Middle frontal gyrus (tissue), 1 donor: ENCODE data around the gene ZG16B.

Source experiments
- DNase-seq: peaks from one replicate; pipeline ENCODE4 v3.0.0-alpha.2; 2015; ENCODE audit warnings: low spot score; ENCODE audit errors: extremely low spot score

ZG16B gene

DNA sequence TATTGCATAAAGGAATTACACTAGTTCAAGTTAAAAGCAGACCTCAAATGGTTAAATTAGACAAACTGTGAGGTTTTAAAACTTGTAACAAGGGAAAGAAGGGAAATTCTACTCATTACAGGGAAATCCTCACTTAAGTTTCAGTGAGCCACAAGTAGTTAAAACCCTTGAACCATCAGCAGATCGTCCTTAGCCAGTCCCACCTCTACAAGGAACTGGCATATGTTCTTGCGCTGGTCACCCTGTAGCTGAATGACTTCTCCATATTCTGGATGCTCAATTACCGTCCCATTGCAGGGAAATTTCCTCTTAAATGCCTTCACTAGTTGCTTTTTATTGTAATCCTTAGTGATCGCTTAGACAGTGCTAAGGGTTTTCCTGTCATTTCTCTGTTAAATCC, 7.6 kb upstream of the ZG16B start:
- no peak for DNase-seq

DNA sequence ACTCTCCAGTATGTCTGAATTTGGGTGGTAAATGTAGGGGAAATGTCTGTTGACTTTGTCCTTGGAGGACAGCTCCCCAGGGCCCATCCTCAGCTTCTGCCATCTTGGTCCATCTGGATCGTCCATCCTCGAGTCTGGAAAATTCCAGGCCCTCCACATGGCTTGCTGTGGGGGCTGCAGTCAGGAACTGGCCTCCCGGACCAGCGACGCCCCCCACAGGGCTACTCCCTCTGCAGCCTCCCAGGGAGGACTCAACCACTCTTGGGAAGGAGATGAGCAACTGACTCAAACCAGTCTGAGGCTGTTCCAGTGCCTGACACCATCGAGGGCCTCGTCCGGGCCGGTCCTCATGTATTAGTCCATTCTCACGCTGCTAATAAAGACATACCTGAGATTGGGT, 5.5 kb upstream of the ZG16B start:
- DNase-seq = no peak

- no peak for DNase-seq
Observed at GRCh38 chr16:2825049-2825742, 4.9 kb upstream of the ZG16B start.

- DNase-seq = no peak
Observed at GRCh38 chr16:2825906-2826305, 4.2 kb upstream of the ZG16B start.

DNA sequence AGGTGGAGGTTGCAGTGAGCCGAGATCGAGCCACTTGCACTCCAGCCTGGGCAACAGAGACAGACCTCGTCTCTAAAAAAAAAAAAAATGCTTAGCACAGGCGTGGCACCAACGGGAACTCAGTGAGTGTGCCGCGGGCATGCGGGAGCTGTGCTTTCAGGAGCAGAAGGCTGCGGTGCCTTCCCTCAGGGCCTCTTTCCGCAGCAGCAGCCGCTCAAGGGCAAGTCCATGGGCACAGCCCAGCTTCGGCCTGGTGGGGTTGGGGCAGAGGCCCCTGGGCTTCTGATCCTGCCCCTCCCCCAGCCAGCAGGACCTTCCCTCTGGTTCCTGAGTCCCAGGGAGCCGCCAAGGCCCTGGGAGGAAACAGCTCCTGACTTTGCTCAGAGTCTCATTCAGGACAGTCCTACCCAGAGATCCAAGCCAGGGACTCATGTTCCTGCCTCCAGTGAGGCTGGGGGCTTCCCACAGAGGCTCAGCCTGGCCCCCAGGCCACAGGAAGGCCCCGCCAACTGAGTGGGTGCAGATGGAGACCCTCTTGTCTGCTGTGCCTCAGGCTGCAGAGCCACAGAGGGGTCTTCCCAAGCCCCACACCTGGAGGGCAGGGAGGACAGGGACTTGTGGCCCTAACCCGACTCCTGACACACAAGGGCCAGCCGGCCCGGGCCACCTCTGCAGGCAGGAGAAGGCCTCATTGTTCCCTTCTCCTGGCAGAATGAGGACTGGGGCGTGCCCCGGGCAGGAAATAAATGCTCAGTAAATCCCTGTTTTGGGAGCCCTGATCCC, 3.3 kb upstream of the ZG16B start:
- DNase-seq = no peak

GRCh38 chr16:2827374-2827791, 2.7 kb upstream of the ZG16B start:
- DNase-seq = no peak

GRCh38 chr16:2827831-2828520, 2.1 kb upstream of the ZG16B start:
- no peak for DNase-seq

DNA sequence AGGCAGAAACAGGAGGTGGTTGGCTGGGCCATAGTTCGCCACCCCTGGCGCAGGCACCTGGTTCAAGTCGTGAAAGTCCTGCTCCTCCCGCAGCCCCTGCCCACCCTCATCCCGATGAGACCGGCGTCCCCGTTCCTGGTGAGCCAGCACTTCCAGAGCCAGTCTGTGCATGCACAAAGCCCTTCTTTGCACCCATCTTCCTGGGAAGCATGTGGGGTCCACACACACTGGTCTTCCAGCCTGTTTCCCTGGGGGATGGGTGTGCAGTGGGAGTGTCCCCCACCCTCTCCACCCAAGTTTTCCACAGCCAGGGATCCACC, 1.6 kb upstream of the ZG16B start:
- no peak for DNase-seq

GRCh38 chr16:2828876-2829430, 1.1 kb upstream of the ZG16B start:
- no peak for DNase-seq

DNA sequence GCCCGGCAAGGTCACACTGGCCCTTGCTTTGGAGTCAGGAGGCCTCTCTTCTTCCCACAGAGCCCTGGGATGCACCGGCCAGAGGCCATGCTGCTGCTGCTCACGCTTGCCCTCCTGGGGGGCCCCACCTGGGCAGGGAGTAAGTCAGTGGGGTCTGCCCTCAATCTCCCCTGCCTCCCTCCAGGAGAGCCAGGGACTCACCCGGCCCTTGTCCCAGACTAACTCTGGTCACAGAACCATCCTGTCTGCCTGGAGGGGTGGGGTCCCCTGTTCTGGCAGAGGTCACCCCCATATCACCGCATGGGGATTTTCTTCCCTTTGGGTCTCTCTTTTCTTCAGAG, 222 bp downstream of the ZG16B start:
- DNase-seq = no peak

- DNase-seq = no peak
Observed at GRCh38 chr16:2831203-2831602, 1.1 kb downstream of the ZG16B start.

- no peak for DNase-seq
Observed at GRCh38 chr16:2833776-2834175, 3.7 kb downstream of the ZG16B start.

DNA sequence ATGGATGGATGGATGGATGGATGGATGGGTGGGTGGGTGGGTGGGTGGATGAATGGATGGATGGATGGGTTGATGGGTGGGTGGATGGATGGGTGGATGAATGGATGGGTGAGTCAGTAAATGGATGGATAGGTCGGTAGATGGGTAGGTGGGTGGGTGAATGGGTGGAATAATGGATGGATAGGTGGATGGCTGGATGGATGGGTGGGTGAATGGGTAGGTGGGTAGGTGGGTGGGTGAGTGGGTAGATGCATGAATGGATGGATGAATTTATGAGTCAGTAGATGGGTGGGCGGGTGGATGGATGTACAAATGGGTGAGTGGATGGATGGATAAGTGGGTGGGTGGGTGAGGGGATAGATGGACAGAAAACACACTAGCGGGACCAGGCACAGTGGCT, 4.9 kb downstream of the ZG16B start:
- no peak for DNase-seq

GRCh38 chr16:2835638-2836493, 5.8 kb downstream of the ZG16B start:
- peak; percentile 9 for DNase-seq

DNA sequence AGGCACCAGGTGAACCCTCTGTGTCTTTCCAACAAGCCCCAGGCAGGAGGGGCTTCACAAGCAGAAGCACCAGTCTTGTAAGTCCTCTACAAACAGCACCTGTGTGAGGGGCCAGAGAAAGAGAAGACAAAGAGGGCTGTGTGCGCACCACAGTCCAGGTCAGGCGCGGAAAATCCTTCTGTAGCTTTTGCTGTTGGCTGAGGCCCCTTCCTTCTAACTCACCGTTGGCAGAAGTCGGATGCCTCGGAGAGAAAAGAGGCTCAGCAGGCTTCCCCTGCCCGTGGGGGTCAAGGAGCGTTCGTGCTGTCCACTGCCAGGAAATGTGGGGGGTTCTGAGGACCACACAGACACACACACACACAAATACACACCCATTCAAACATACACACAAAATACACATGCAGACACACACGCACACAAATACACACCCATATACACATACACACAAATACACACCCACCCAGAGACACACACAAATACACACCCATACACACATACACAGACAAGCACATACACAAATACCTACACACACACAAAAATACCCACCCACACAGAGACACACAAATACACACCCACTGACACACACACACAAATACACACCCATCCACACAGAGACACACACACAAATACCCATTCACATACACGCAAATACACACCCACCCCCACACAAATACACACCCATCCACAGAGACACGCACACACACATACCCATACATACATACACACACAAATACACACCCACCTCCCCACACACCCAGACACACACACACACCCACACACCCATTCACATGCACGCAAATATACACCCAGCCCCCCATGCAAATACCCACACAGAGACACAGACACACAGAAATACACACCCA, 6.8 kb downstream of the ZG16B start:
- no peak for DNase-seq

- peak; percentile 14 for DNase-seq
Observed at GRCh38 chr16:2838928-2839327, 8.8 kb downstream of the ZG16B start.

- DNase-seq = no peak
Observed at GRCh38 chr16:2839650-2840450, 9.7 kb downstream of the ZG16B start.

DNA sequence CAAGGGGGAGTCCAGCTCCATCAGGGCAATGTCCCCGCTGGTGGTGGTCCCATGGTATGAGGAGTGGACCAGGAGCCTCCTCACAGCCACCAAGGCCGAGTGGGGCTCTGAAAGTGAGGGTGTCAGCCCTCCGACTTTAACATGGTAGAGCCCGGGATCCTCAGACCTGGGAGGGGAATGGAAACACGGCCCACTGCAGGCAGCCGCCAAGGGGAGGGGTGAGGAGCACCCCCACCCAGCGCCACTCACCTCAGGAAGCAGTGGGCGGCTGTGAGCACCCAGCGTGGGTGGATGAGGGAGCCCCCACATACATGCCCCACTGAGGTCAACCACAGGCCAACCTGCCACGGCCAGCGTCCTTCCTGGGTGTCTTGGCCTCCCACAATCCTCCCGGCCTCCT, 10.8 kb downstream of the ZG16B start:
- DNase-seq = no peak

- DNase-seq = no peak
Observed at GRCh38 chr16:2841606-2842339, 11.7 kb downstream of the ZG16B start.
